Upper lobe of right lung (tissue), 1 donor: Measurements from ENCODE around the gene PLPP3. TPM values are rescaled to one million over a fixed set of nuclear protein-coding genes. Genes with fewer than 3 reads are reported as not detected.

Experiments
- ATAC-seq: fragments of 200-7000 bp; cut with Tn5 transposase; one replicate; pipeline ENCODE4 v1.9.1; 2020; ENCODE audit warnings: mild to moderate bottlenecking, moderate library complexity
- DNase-seq: peaks from one replicate; pipeline ENCODE4 v3.0.0-alpha.2; 2020
- H3K27ac ChIP-seq: fragments of 200-600 bp; one replicate; pipeline ENCODE4 v1.8.0; 2022
- H3K27me3 ChIP-seq: fragments of 200-600 bp; one replicate; pipeline ENCODE4 v1.8.0; 2022; ENCODE audit warnings: mild to moderate bottlenecking
- H3K36me3 ChIP-seq: fragments of 200-600 bp; one replicate; pipeline ENCODE4 v1.8.0; 2022
- H3K4me1 ChIP-seq: fragments of 200-600 bp; one replicate; pipeline ENCODE4 v1.8.0; 2022
- H3K4me3 ChIP-seq: fragments of 200-600 bp; one replicate; pipeline ENCODE4 v1.8.0; 2022; ENCODE audit warnings: mild to moderate bottlenecking
- H3K9me3 ChIP-seq: fragments of 200-600 bp; one replicate; pipeline ENCODE4 v1.8.0; 2022
- intact Hi-C: fragments of 100-400 bp; cut with DNase I; formaldehyde crosslinking; loops from one replicate; pipeline ENCODE4 v1.11.0; 2022
- total RNA-seq: library from RNA; stranded (reverse); fragmentation: NEBNext Ultra II Directional; extraction: Animal tissue kit (Norgen Biotek cat#: 25700); gene quantifications from one replicate; pipeline ENCODE4 v1.2.1, GENCODE V29; 2021
- TF ChIP-seq, protein P1 (sequence below): fragments of 200-600 bp; IDR thresholded peaks from one replicate; pipeline ENCODE4 v1.8.0; 2022; ENCODE audit warnings: antibody characterized with exemption
- donor health status: DM: no; HTN: yes; CAD: no; lungs with severe emphysema.

PLPP3 gene
- total RNA-seq, 1 donor from 2014 or later, result 124 TPM

DNA sequence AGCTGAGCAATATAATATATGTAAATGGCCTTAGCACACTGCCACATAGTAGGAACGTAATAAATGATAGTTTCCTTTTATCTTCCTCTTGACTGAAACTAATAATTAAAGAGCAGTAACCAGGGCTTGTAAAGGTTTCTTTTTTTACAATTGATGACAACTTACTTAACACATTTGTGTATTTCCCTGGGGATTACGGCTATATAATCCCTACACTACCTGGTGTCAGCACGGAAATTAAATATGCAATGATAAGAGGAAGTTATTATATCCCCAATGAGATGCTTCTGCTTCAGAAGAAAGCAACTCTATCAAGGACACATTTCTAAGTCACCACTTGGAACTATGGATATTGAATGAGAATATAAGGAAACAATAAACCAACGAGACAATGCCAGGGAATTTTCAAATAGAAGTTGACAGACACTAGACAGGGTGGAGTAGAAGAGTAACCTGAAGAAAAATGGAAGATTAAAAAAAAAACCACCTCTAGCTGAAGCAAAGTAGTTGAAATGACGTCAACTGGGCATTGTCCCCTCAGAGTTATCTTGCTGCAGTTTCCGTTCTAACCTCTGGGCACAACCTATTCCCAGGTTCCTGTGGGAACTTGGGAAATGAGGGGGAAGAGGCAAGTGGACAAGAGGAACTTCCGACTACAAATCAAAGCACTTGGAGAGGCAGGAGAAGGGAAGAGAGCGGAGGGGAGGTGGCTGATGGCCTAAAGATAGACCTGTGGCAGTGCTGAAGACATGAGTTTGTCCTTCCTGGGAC lies 66.5 kb downstream of the PLPP3 start:
- TF ChIP-seq, protein P1, sequence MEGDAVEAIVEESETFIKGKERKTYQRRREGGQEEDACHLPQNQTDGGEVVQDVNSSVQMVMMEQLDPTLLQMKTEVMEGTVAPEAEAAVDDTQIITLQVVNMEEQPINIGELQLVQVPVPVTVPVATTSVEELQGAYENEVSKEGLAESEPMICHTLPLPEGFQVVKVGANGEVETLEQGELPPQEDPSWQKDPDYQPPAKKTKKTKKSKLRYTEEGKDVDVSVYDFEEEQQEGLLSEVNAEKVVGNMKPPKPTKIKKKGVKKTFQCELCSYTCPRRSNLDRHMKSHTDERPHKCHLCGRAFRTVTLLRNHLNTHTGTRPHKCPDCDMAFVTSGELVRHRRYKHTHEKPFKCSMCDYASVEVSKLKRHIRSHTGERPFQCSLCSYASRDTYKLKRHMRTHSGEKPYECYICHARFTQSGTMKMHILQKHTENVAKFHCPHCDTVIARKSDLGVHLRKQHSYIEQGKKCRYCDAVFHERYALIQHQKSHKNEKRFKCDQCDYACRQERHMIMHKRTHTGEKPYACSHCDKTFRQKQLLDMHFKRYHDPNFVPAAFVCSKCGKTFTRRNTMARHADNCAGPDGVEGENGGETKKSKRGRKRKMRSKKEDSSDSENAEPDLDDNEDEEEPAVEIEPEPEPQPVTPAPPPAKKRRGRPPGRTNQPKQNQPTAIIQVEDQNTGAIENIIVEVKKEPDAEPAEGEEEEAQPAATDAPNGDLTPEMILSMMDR, result no peak
- ATAC-seq (no peak), DNase-seq (no peak)
- no peaks in the 10 kb centered on the region for H3K27me3 ChIP-seq
- peaks cover 53% of the 10 kb centered on the region for H3K36me3 ChIP-seq
- no peak overlapping the region for H3K4me3 ChIP-seq
- intact Hi-C loops, result no loop called here
- H3K9me3 ChIP-seq, result no peaks in the 10 kb centered on the region
- H3K4me1 ChIP-seq, result peaks cover 67% of the 10 kb centered on the region
- peak overlapping the region; percentile 8 for H3K27ac ChIP-seq

DNA sequence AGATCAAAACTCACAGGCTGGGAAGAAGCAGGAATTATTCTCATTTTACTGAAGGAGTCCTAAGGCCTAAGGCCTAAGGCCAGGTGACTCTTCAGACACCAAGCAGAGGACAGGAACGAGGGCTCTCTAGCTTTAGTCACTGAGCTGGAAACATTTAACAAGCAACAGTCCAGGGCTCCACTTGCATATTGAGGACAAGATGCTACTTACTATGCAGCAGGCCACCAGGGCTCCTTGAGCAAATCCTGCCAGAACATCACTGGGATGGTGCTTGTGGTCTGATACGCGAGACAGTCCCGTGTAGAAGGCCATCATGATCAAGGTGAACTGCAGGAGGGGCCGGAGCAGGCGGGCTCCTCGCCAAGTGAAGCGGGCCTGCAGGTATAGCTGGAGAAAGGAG lies 67.6 kb downstream of the PLPP3 start:
- Histone ChIP-seq H3K36me3 (peaks cover 61% of the 10 kb centered on the region), H3K4me1 (peaks cover 62% of the 10 kb centered on the region), H3K27ac (no peak overlapping the region), H3K9me3 (no peaks in the 10 kb centered on the region), H3K4me3 (no peak overlapping the region), H3K27me3 (no peaks in the 10 kb centered on the region)
- no peak for ATAC-seq
- DNase-seq, result no peak
- intact Hi-C loops, result no loop called here
- TF ChIP-seq, protein P1, result no peak

DNA sequence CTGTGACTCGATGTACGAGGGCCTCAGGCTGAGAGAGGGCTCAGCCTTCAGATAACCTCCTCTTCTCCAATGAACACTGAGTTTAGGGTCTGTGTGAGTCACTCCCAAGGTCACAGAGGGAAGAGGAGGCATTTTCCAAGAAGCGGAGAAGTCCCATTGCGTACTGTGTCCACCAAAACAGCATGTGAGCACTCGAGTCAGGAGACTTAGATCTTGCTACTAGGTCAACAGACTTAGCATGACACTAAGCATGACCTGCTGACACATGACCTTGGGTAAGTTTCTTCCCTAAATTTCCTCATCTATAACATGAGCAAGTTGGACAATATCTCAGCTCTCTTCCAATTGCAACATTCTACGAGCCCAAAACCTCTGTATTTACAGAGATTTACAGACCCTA lies 68.0 kb downstream of the PLPP3 start:
- TF ChIP-seq, protein P1, result no peak
- intact Hi-C loops, result no loop called here
- H3K9me3 ChIP-seq, result no peaks in the 10 kb centered on the region
- ATAC-seq, result peak; percentile 73
- no peak overlapping the region for H3K27ac ChIP-seq
- H3K36me3 ChIP-seq, result peaks cover 63% of the 10 kb centered on the region
- H3K27me3 ChIP-seq, result no peaks in the 10 kb centered on the region
- DNase-seq, result no peak
- peaks cover 62% of the 10 kb centered on the region for H3K4me1 ChIP-seq
- no peak overlapping the region for H3K4me3 ChIP-seq

DNA sequence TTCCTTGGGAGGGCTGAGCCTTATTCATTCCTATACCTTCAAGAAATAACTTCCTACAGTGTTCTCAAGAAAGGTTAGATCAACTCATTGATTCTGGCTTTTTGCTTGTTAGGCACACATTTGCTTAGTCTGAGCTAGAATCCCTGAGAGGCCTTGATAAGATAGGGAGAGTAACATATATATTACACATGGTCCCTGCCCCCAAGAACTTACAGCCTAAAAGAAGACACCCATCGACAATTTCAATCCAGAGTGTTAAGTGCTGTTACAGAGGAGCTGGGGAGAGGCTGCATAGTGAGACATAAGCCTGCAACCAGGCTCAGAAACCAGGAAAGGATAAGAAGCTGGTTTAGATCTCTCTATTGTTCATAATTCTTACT lies 68.7 kb downstream of the PLPP3 start:
- H3K4me1 ChIP-seq, result peaks cover 62% of the 10 kb centered on the region
- no peak overlapping the region for H3K4me3 ChIP-seq
- intact Hi-C loops, result no loop called here
- no peak for ATAC-seq
- H3K27me3 ChIP-seq, result no peaks in the 10 kb centered on the region
- H3K27ac ChIP-seq, result peak overlapping the region; percentile 47
- no peak for DNase-seq
- H3K9me3 ChIP-seq, result no peaks in the 10 kb centered on the region
- peaks cover 68% of the 10 kb centered on the region for H3K36me3 ChIP-seq
- TF ChIP-seq, protein P1, result no peak

DNA sequence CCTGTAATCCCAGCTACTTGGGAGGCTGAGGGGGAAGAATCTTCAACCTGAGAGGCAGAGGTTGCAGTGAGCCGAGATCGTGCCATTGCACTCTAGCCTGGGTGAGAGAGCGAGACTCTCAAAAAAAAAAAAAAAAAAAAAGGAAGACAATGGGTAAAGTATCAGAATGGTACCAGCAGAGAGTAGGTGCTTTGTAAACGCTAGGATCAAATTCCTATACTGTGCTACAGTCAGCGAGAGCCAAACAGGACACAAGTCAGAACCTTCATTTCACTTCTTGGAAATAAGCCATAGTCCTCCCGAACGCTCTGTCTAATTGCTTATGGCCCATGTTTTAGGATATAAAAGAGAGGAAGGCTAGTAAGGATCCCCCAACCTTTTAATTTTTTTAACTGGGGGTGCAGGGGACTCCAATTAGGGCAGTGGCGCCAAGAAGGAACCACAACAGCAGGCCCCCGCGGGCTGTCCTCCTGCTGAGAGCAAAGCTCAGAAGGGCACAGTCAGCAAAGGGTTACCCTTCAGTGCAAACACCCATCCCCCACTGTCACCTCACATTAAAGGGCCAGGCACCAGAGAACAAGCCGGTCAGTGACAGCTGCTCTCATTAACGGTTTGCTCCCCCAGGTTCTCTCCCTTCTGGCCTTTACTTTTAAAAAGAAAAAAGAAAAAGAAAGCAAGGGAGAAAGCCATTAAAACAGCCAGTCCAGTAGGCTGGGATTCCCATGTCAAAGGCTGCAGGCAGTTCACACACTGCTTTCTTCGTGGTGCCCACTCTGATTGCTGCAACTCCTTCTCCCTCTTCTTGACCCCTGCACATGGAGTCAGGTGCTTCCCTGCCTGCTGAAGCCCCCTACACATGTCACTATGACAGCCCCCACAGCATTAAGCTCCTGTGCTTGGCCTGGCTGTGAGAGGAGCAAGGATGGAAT lies 69.4 kb downstream of the PLPP3 start:
- H3K27me3 ChIP-seq, result no peaks in the 10 kb centered on the region
- peaks cover 66% of the 10 kb centered on the region for H3K4me1 ChIP-seq
- peaks cover 74% of the 10 kb centered on the region for H3K36me3 ChIP-seq
- no peaks in the 10 kb centered on the region for H3K9me3 ChIP-seq
- intact Hi-C loops, result no loop called here
- H3K27ac ChIP-seq, result peak overlapping the region; percentile 47
- no peak overlapping the region for H3K4me3 ChIP-seq
- ATAC-seq (no peak), DNase-seq (no peak)
- TF ChIP-seq, protein P1, result no peak
